Panc1 (cell line): ENCODE data around the gene SLC4A4. TPM values are rescaled to one million over a fixed set of nuclear protein-coding genes. Genes with fewer than 3 reads are reported as not detected.

ENCODE experiments used
- ATAC-seq: fragments of 200-7000 bp; cut with Tn5 transposase; 2 replicates; pipeline ENCODE4 v1.9.1; 2020; ENCODE audit warnings: mild to moderate bottlenecking, moderate library complexity
- BruUV-seq: library from RNA; stranded (reverse); fragments of 400-500 nt; replicated peaks from 2 replicates; lab custom pipeline; 2021; lab: Mats Ljungman, UMichigan
- CTCF ChIA-PET: fragments of 300-600 bp; sonication (Branson Sonifier 250); formaldehyde crosslinking; loops from one replicate; lab custom pipeline; 2022; ENCODE audit warnings: antibody characterized with exemption; lab: Charles Lee
- POLR2A ChIA-PET: fragments of 300-600 bp; sonication (Branson Sonifier 250); formaldehyde crosslinking; loops from one replicate; lab custom pipeline; 2022; ENCODE audit warnings: antibody characterized with exemption; lab: Charles Lee
- DNase-seq: peaks from one replicate; pipeline ENCODE4 v3.0.0-alpha.2; 2010; ENCODE audit warnings: low read depth, low spot score
- H3K27ac ChIP-seq: 2 replicates; pipeline ENCODE4 v1.5.1; 2011; ENCODE audit warnings: mild to moderate bottlenecking, low read length, inconsistent platforms
- H3K27me3 ChIP-seq: fragments of 200-500 bp; sonication (Bioruptor generic); 2 replicates; pipeline ENCODE4 v1.6.0; 2014; ENCODE audit warnings: low read length, inconsistent platforms; ENCODE audit not compliant: control insufficient read depth, insufficient read depth
- H3K36me3 ChIP-seq: fragments of 200-500 bp; sonication (Bioruptor generic); 2 replicates; pipeline ENCODE4 v1.5.1; 2014; ENCODE audit warnings: inconsistent platforms, mild to moderate bottlenecking, low read length, moderate library complexity; ENCODE audit not compliant: control insufficient read depth, insufficient read depth
- H3K4me1 ChIP-seq: 2 replicates; pipeline ENCODE4 v1.5.1; 2011; ENCODE audit warnings: inconsistent platforms, mild to moderate bottlenecking, low read length, moderate library complexity; ENCODE audit not compliant: control insufficient read depth, insufficient read depth
- H3K4me3 ChIP-seq, 2 experiments: 2 replicates each; pipeline ENCODE4 v1.5.1; 2011 to 2012; ENCODE audit warnings: low read depth in 2 of 2, low read length in 2 of 2, mild to moderate bottlenecking in 2 of 2, inconsistent platforms in 1 of 2, moderate library complexity in 1 of 2
- H3K9me3 ChIP-seq: fragments of 200-500 bp; sonication (Bioruptor generic); 2 replicates; pipeline ENCODE4 v1.5.1; 2014; ENCODE audit warnings: low read depth, mild to moderate bottlenecking, inconsistent platforms, low read length, moderate library complexity; ENCODE audit not compliant: control insufficient read depth, insufficient read depth
- POLR2AphosphoS5 ChIP-seq: IDR thresholded peaks from 2 replicates; pipeline ENCODE4 v1.6.1; 2012; ENCODE audit warnings: mild to moderate bottlenecking, low read depth, low read length, moderate library complexity
- SIN3A ChIP-seq: IDR thresholded peaks from 2 replicates; pipeline ENCODE4 v1.6.1; 2012; ENCODE audit warnings: low read depth, mild to moderate bottlenecking, low read length, moderate library complexity, borderline replicate concordance; ENCODE audit not compliant: insufficient read depth
- TCF7L2 ChIP-seq: IDR thresholded peaks from 2 replicates; pipeline ENCODE4 v1.6.1; 2011; ENCODE audit warnings: mild to moderate bottlenecking, low read depth, low read length, inconsistent platforms
- in situ Hi-C: cut with HindIII; loops from 2 replicates; pipeline ENCODE4 v1.10.0; 2016; ENCODE audit warnings: low sequenced_read_pairs, low pct_unique_long_range_greater_than_20kb
- intact Hi-C: fragments of 100-400 bp; cut with micrococcal nuclease; formaldehyde crosslinking; loops from one replicate; pipeline ENCODE4 v1.10.0; 2022; ENCODE audit not compliant: unreplicated experiment
- total RNA-seq: library from RNA; stranded (reverse); gene quantifications from one replicate; pipeline ENCODE4 v1.2.1, GENCODE V29; 2021; ENCODE audit not compliant: unreplicated experiment
- TF ChIP-seq, protein P1 (sequence below): fragments of 450-650 bp; IDR thresholded peaks from 2 replicates; pipeline ENCODE4 v1.5.1; 2017; ENCODE audit warnings: mild to moderate bottlenecking
- TF ChIP-seq, protein P2 (sequence below), 2 experiments: IDR thresholded peaks; 2 replicates each; pipeline ENCODE4 v1.6.1; 2011 to 2012; ENCODE audit warnings: low read depth in 2 of 2, control low read depth in 1 of 2, low read length in 1 of 2, mild to moderate bottlenecking in 1 of 2, moderate library complexity in 1 of 2; ENCODE audit not compliant: insufficient read depth in 1 of 2

SLC4A4 gene
- total RNA-seq, 1 experiment from 2014 or later, result 0.26 TPM

DNA sequence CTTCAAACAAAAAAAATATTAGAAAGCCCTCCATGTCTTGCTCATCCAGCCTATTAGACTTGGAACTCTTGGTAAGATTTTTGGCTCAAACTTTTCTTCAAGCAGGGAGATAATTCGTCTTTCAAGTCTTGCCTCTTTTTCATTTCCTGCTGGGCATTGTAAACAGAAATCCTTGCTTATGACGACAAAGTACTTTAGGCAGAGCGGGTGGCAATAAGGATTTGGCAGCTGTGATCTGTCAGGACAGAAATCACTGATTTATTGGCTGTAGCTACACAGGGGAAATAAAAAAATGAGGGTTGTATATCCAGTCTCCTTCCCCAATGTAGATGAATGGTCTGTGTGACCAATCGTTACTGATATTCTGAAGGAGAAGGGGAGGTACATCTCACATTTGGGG, 121.6 kb downstream of the SLC4A4 start:
- TF ChIP-seq SIN3A (no peak), POLR2AphosphoS5 (no peak), TCF7L2 (no peak)
- TF ChIP-seq, protein P1, sequence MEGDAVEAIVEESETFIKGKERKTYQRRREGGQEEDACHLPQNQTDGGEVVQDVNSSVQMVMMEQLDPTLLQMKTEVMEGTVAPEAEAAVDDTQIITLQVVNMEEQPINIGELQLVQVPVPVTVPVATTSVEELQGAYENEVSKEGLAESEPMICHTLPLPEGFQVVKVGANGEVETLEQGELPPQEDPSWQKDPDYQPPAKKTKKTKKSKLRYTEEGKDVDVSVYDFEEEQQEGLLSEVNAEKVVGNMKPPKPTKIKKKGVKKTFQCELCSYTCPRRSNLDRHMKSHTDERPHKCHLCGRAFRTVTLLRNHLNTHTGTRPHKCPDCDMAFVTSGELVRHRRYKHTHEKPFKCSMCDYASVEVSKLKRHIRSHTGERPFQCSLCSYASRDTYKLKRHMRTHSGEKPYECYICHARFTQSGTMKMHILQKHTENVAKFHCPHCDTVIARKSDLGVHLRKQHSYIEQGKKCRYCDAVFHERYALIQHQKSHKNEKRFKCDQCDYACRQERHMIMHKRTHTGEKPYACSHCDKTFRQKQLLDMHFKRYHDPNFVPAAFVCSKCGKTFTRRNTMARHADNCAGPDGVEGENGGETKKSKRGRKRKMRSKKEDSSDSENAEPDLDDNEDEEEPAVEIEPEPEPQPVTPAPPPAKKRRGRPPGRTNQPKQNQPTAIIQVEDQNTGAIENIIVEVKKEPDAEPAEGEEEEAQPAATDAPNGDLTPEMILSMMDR, result no peak
- TF ChIP-seq, protein P2, sequence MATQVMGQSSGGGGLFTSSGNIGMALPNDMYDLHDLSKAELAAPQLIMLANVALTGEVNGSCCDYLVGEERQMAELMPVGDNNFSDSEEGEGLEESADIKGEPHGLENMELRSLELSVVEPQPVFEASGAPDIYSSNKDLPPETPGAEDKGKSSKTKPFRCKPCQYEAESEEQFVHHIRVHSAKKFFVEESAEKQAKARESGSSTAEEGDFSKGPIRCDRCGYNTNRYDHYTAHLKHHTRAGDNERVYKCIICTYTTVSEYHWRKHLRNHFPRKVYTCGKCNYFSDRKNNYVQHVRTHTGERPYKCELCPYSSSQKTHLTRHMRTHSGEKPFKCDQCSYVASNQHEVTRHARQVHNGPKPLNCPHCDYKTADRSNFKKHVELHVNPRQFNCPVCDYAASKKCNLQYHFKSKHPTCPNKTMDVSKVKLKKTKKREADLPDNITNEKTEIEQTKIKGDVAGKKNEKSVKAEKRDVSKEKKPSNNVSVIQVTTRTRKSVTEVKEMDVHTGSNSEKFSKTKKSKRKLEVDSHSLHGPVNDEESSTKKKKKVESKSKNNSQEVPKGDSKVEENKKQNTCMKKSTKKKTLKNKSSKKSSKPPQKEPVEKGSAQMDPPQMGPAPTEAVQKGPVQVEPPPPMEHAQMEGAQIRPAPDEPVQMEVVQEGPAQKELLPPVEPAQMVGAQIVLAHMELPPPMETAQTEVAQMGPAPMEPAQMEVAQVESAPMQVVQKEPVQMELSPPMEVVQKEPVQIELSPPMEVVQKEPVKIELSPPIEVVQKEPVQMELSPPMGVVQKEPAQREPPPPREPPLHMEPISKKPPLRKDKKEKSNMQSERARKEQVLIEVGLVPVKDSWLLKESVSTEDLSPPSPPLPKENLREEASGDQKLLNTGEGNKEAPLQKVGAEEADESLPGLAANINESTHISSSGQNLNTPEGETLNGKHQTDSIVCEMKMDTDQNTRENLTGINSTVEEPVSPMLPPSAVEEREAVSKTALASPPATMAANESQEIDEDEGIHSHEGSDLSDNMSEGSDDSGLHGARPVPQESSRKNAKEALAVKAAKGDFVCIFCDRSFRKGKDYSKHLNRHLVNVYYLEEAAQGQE (IDR thresholded peaks at IDR 0.05; ENCODE audit: insufficient read depth in 1 of 2, low read depth in 2 of 2, low read length in 1 of 2), result no peak
- no peaks in the 10 kb centered on the region for H3K36me3 ChIP-seq
- in situ Hi-C loops, result no loop called here
- no peaks in the 10 kb centered on the region for H3K4me1 ChIP-seq
- no peaks in the 10 kb centered on the region for H3K9me3 ChIP-seq
- no peak overlapping the region for H3K4me3 ChIP-seq
- POLR2A ChIA-PET, result no interaction called here
- intact Hi-C loops, result no loop called here
- ATAC-seq (no peak), DNase-seq (no peak)
- H3K27me3 ChIP-seq, result no peaks in the 10 kb centered on the region
- CTCF ChIA-PET, result no interaction called here
- no peak overlapping the region for H3K27ac ChIP-seq
- no TSS peak for BruUV-seq

DNA sequence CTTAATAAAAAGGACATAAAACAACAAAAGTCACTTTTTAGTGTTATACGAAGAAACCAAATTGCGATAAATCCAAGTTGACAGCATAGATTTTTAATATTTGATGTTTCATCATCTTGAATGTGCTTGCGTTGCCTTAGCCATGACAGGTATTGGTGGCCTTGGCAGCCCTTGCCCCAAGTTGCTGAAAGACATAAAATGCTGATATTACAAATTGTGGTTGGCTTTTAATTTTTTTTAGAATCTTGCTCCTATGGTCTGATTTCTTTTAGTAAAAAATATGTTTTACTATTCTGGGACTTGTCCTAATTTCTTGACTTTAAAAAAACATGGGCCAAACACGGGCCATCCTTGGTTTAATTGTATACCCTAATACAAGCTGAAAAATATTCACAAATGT, 122.6 kb downstream of the SLC4A4 start:
- no TSS peak for BruUV-seq
- TF ChIP-seq TCF7L2, result no peak
- TF ChIP-seq, protein P1, result no peak
- TF ChIP-seq, protein P2 (IDR thresholded peaks at IDR 0.05; ENCODE audit: insufficient read depth in 1 of 2, low read depth in 2 of 2, low read length in 1 of 2), result no peak
- TF ChIP-seq SIN3A, result no peak
- TF ChIP-seq POLR2AphosphoS5, result no peak
- Histone ChIP-seq H3K4me3 (no peak overlapping the region), H3K36me3 (no peaks in the 10 kb centered on the region), H3K4me1 (no peaks in the 10 kb centered on the region), H3K9me3 (no peaks in the 10 kb centered on the region), H3K27ac (no peak overlapping the region), H3K27me3 (no peaks in the 10 kb centered on the region)
- ATAC-seq (no peak), DNase-seq (no peak)
- ChIA-PET POLR2A (no interaction called here), CTCF (no interaction called here)
- intact Hi-C loops, result no loop called here
- in situ Hi-C loops, result no loop called here
